Stimulated activated CD4-positive, alpha-beta T cell treated with anti-CD3 and anti-CD28 coated beads, Interleukin-1b, Interleukin-23, amount 100 ng/mL, for 24 hours (primary cell): ENCODE measurements around the gene ATP6V1E1.

ENCODE experiments used
- DNase-seq, 4 experiments: peaks; one replicate each; pipeline ENCODE4 v3.0.0-alpha.2; 2020; ENCODE audit warnings: low read depth in 4 of 4, low spot score in 1 of 4

Gene ATP6V1E1

GRCh38 chr22:17634696-17635095 is 6.1 kb upstream of the ATP6V1E1 start:
- no peak for DNase-seq

GRCh38 chr22:17633998-17634323 is 5.4 kb upstream of the ATP6V1E1 start:
- no peak for DNase-seq

GRCh38 chr22:17633217-17633997 is 4.9 kb upstream of the ATP6V1E1 start:
- DNase-seq: no peak

- DNase-seq: no peak
Observed at GRCh38 chr22:17631076-17631565, 2.6 kb upstream of the ATP6V1E1 start.

- DNase-seq: no peak
Observed at GRCh38 chr22:17629641-17630040, 1.1 kb upstream of the ATP6V1E1 start.

- no peak for DNase-seq
Observed at GRCh38 chr22:17629173-17629489, 582 bp upstream of the ATP6V1E1 start.

GRCh38 chr22:17627961-17628405 is 566 bp downstream of the ATP6V1E1 start:
- no peak for DNase-seq

GRCh38 chr22:17613280-17613679 is 15.3 kb downstream of the ATP6V1E1 start:
- no peak for DNase-seq

- DNase-seq: no peak
Observed at GRCh38 chr22:17612057-17612456, 16.5 kb downstream of the ATP6V1E1 start.

GRCh38 chr22:17607891-17608521 is 20.5 kb downstream of the ATP6V1E1 start:
- no peak for DNase-seq

- no peak for DNase-seq
Observed at GRCh38 chr22:17606496-17606895, 22.1 kb downstream of the ATP6V1E1 start.

GRCh38 chr22:17603668-17604067 is 24.9 kb downstream of the ATP6V1E1 start:
- no peak for DNase-seq

GRCh38 chr22:17601031-17601430 is 27.5 kb downstream of the ATP6V1E1 start:
- DNase-seq: no peak

GRCh38 chr22:17598318-17598717 is 30.2 kb downstream of the ATP6V1E1 start:
- DNase-seq: no peak

- DNase-seq: no peak
Observed at GRCh38 chr22:17597217-17597616, 31.3 kb downstream of the ATP6V1E1 start.

- DNase-seq: no peak
Observed at GRCh38 chr22:17596226-17596625, 32.3 kb downstream of the ATP6V1E1 start.

- no peak for DNase-seq
Observed at GRCh38 chr22:17592201-17592600, 36.3 kb downstream of the ATP6V1E1 start.

GRCh38 chr22:17590586-17590985 is 38.0 kb downstream of the ATP6V1E1 start:
- DNase-seq: no peak

GRCh38 chr22:17589810-17590375 is 38.7 kb downstream of the ATP6V1E1 start:
- DNase-seq: no peak

- DNase-seq: no peak
Observed at GRCh38 chr22:17588606-17589005, 39.9 kb downstream of the ATP6V1E1 start.

GRCh38 chr22:17587629-17588028 is 40.9 kb downstream of the ATP6V1E1 start:
- no peak for DNase-seq

GRCh38 chr22:17586831-17587440 is 41.6 kb downstream of the ATP6V1E1 start:
- DNase-seq: no peak
